Activated effector memory CD4-positive, alpha-beta T cell treated with Interleukin-2 at 50 U/mL for 16 hours (primary cell): ENCODE data around the gene PLPPR1.

Experiments used
- DNase-seq: peaks from one replicate; pipeline ENCODE4 v3.0.0-alpha.2; 2020

The PLPPR1 gene

GRCh38 chr9:101354765-101355708, 326.5 kb downstream of the PLPPR1 start:
- no peak for DNase-seq

- no peak for DNase-seq
Observed at GRCh38 chr9:101356619-101357018, 328.1 kb downstream of the PLPPR1 start.

- DNase-seq, result no peak
Observed at GRCh38 chr9:101359679-101360078, 331.2 kb downstream of the PLPPR1 start.

- no peak for DNase-seq
Observed at GRCh38 chr9:101360647-101361046, 332.1 kb downstream of the PLPPR1 start.

GRCh38 chr9:101362450-101362849, 333.9 kb downstream of the PLPPR1 start:
- no peak for DNase-seq

- no peak for DNase-seq
Observed at GRCh38 chr9:101365181-101365580, 336.7 kb downstream of the PLPPR1 start.

DNA sequence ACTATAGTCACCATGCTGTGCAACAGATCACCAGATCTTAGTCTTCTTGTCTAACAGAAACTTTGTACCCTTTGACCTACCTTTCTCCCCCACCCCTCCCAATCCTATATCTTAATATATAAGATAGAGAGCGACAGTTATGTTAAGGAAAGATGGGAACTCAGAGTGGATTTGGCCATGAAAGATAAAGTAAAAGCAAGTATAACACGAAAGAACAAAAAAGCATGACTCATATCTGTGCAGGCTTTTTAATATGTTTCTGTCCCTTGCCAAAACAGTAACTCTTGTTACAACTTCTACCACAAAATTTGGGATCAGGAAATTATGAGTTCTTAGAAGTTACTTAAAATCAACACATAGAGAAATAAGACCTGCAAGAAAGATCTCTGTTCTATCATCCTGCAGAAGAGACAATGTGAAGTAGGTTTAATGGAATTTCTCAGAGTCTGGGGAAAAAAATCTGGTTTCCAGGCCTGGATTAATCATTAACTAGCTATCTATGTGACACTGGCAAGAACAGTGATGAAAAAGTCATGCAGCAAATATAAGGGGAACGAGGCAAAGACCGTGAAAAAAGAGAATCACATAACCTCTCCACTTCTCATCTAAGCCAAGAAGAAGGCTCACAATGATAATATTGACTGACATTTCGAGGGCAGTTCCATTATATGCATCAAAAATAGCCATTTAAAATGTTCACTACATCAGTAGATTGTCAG, 337.7 kb downstream of the PLPPR1 start:
- no peak for DNase-seq

- DNase-seq, result no peak
Observed at GRCh38 chr9:101367323-101367722, 338.8 kb downstream of the PLPPR1 start.

DNA sequence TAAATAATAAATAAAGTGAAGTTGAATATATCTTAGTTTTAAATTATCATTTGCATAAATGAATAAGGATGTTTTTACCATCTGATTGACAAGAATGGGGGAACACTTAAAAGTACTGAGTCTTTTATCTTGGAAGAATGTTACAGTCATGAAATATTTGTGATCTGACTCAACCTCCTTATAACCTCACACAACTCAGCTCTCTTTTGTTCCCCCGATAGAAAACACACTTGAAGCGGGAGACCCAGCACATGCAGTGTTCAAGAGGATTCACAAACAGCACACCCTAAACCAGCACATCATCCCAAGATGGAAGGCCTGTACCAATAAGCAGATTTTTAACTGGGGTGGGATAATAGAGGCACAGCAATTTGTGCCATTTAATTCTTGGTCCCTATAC, 340.8 kb downstream of the PLPPR1 start:
- DNase-seq, result no peak

- DNase-seq, result no peak
Observed at GRCh38 chr9:101369884-101370531, 341.5 kb downstream of the PLPPR1 start.

- no peak for DNase-seq
Observed at GRCh38 chr9:101371813-101372212, 343.3 kb downstream of the PLPPR1 start.

GRCh38 chr9:101372327-101373118, 344.0 kb downstream of the PLPPR1 start:
- no peak for DNase-seq
